NB4 (cell line): Measurements from ENCODE around the gene MAT1A.
A peak's percentile ranks its signal among the peaks of the same experiment; 100 is the strongest.

ENCODE experiments used
- DNase-seq: peaks from one replicate; pipeline ENCODE4 v3.0.0; 2010; ENCODE audit warnings: low read depth
- H3K4me3 ChIP-seq: one replicate; pipeline ENCODE4 v1.5.1; 2011; ENCODE audit warnings: mild to moderate bottlenecking, low read depth, low read length, moderate library complexity
- MYC ChIP-seq: IDR thresholded peaks from 2 replicates; pipeline ENCODE4 v1.6.1; 2011; ENCODE audit warnings: low read depth, low read length
- POLR2A ChIP-seq: IDR thresholded peaks from 2 replicates; pipeline ENCODE4 v1.6.1; 2011; ENCODE audit warnings: mild to moderate bottlenecking; ENCODE audit not compliant: insufficient read length; ENCODE audit errors: extremely low read depth
- TF ChIP-seq, protein P1 (sequence below): IDR thresholded peaks from one replicate; pipeline ENCODE4 v1.5.1; 2012; ENCODE audit warnings: low read depth, low read length
- TF ChIP-seq, protein P2 (sequence below): IDR thresholded peaks from 2 replicates; pipeline ENCODE4 v1.6.1; 2011; ENCODE audit warnings: low read depth, low read length

Gene MAT1A

DNA sequence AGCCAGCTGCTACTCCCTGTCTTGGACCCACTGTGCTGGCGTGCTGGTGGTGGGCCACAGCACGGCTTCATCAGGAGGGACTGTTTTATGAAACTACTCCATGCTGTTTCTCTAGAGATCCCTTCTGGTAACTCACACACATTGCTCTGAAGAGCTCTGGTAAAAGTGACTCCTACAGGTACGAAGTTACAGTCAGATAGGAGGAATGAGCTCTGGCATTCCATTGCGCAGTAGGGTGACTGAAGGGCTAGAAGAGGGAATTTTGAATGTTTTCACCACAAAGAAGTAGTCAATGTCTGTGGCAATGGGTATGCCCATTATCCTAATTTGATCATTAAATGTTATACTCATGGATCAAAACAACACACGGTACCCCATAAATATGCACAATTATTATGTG lies 609 bp downstream of the MAT1A start:
- TF ChIP-seq, protein P1, sequence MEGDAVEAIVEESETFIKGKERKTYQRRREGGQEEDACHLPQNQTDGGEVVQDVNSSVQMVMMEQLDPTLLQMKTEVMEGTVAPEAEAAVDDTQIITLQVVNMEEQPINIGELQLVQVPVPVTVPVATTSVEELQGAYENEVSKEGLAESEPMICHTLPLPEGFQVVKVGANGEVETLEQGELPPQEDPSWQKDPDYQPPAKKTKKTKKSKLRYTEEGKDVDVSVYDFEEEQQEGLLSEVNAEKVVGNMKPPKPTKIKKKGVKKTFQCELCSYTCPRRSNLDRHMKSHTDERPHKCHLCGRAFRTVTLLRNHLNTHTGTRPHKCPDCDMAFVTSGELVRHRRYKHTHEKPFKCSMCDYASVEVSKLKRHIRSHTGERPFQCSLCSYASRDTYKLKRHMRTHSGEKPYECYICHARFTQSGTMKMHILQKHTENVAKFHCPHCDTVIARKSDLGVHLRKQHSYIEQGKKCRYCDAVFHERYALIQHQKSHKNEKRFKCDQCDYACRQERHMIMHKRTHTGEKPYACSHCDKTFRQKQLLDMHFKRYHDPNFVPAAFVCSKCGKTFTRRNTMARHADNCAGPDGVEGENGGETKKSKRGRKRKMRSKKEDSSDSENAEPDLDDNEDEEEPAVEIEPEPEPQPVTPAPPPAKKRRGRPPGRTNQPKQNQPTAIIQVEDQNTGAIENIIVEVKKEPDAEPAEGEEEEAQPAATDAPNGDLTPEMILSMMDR: no peak
- TF ChIP-seq, protein P2, sequence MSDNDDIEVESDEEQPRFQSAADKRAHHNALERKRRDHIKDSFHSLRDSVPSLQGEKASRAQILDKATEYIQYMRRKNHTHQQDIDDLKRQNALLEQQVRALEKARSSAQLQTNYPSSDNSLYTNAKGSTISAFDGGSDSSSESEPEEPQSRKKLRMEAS: no peak
- TF ChIP-seq POLR2A (no peak), MYC (no peak)
- no peak for DNase-seq
- no peak overlapping the region for H3K4me3 ChIP-seq

DNA sequence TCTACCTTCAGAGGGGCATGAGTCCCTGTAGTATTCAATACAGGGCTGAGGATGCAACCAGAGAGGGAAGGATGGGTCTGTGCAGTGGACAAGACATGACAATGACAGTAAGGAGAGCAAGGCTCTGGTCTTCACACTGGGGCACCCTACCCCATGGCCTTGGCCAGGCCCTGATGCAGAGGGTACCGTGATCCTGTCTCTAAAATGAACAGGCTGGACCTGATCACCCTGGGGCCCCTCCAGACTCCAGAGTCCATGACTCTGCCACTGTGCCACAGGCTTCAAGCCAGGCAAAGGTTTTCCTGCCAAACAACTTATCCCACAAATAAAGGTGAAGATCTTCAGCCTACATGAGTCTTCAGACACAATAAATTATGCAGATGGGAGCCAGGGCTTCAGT lies 4.9 kb downstream of the MAT1A start:
- H3K4me3 ChIP-seq: no peak overlapping the region
- DNase-seq: no peak
- TF ChIP-seq MYC (no peak), POLR2A (no peak)
- TF ChIP-seq, protein P1: no peak
- TF ChIP-seq, protein P2: no peak

DNA sequence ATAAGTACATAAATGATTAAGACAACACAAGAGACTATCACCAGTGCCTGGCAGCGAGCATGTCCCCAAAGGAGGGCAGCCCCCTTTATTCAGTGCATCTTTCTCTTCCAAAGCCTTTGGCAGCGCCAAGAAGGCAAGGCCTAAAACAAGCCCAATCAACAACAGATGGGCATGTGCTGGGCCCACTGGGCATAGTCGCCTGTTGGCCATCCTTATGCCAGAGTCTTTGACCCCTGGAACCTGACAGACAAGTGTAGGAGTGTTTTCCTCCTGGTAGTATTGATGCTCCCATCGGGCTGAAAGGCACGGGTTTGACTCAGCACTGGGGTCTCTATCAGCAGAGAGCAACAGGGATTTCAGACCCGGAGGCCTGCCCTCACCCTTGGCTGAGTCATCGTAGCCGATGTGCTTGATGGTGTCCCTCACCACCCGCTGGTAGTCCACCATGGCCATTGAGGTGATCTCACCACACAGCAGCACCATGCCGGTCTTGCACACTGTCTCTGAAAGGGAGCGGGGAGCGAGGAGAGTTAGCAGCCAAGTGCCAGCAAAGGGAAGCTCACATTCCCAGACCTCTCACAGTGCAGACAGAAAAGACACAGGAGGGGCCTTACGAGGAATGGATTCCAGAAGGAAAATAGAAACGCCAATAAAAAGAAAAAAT lies 5.8 kb downstream of the MAT1A start:
- H3K4me3 ChIP-seq: no peak overlapping the region
- no peak for DNase-seq
- TF ChIP-seq, protein P1: no peak
- no peak for TF ChIP-seq MYC
- TF ChIP-seq, protein P2: no peak
- no peak for TF ChIP-seq POLR2A

DNA sequence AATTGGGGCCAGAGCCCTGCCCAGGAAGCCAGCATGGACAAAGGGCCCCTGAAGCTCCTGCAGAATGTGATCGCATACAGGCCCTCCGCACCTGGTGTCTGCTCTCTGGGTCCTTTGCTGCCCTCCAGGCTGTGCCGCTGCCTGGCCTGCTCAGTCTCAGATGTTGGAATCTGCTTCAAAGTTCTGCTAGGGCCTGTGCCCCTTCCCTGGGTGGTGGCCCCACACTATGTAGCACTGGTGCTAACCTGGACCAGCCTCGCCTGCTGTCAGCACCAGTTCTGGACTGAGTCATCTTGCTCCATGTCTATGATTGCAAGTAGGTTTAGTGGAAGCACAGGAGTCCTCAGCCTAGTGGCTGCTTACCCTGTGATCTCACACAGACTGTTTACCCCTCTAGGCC lies 6.3 kb downstream of the MAT1A start:
- DNase-seq: no peak
- no peak overlapping the region for H3K4me3 ChIP-seq

DNA sequence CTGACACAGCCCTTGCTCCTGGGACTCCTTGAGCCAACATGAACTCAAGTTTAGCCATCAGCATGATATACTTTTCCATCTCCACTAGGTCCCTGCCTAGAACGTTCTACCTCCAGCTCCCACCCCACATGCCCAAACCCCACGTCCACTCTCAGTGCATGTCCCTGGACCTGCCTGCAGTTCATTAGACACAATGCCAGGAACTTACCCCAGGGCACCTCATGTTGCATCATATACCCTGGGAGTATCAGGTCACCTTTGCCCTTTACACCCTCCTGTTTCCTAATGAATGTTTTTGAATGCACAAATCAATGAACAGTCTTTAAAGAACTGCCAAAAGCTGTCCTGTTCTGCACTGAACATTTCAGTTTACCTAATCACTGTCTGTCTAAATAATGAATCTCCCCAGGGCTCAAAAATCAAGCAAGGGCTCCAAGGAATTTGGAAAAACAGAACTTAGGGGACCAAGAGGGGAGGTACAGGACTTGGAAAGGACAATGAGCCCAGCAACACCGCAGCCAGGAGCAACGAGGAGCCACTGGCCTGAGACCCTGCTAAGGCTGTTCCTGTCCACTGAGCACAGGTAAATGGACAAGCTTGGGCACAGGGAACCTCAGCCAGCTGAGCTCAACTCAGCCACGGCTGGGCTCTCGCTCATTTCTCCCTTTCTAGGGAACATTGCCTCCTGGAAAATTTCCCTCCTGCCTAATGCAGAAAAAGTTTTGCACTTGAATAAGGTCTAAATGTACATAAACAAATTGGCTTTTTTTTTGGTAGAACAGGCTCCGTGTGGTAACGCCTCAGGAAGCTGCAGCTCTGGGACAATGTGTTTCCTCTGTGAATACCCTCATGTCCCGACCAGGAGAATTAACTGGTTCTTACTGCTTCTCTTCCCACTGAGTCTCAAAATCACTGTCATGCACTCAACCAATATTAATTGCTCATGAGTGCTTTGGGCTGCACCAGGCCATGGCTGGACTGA lies 7.4 kb downstream of the MAT1A start:
- DNase-seq: no peak

More for the DNA sequence above, 6.3 kb downstream of the MAT1A start:
- no peak for TF ChIP-seq POLR2A
- TF ChIP-seq, protein P1: no peak
- TF ChIP-seq, protein P2: no peak
- no peak for TF ChIP-seq MYC

DNA sequence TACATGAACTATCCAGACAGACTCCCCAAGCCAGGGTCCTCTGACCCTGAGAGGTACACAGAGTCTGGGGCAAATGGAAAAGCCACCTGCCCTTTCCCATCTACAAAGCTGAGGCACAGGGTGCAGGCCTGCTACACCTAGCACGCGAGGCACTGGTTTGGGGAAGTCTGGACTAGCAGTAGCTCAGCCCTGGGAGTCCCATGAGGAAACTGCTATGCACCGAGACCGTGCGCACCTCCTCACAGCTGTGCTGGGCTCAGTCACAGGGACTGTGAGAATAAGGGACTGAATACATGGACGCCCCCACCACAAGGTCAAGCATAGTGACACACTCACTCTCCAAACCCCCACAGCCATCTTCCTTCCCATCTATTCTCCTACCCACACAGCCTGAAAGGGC lies 8.2 kb downstream of the MAT1A start:
- no peak overlapping the region for H3K4me3 ChIP-seq
- DNase-seq: peak; percentile 64
- TF ChIP-seq, protein P2: peak; percentile 7; the same call in 1 of the 2 replicates
- TF ChIP-seq, protein P1: no peak
- no peak for TF ChIP-seq POLR2A

More for the DNA sequence above, 7.4 kb downstream of the MAT1A start:
- TF ChIP-seq MYC (no peak), POLR2A (no peak)
- H3K4me3 ChIP-seq: no peak overlapping the region
